Urinary bladder (tissue), 4 donors: Measurements from ENCODE around the gene PNKD. TPM values are rescaled to one million over a fixed set of nuclear protein-coding genes. Genes with fewer than 3 reads are reported as not detected.

ENCODE experiments used
- DNase-seq: peaks from one replicate; pipeline ENCODE4 v3.0.0-alpha.2; 2015; ENCODE audit errors: extremely low spot score
- H3K27ac ChIP-seq: one replicate; pipeline ENCODE4 v1.5.1; 2013; ENCODE audit warnings: low read depth, mild to moderate bottlenecking, moderate library complexity
- H3K36me3 ChIP-seq: one replicate; pipeline ENCODE4 v1.6.1; 2013; ENCODE audit warnings: mild to moderate bottlenecking, moderate library complexity; ENCODE audit not compliant: insufficient read depth
- H3K4me1 ChIP-seq: one replicate; pipeline ENCODE4 v1.6.1; 2013; ENCODE audit warnings: mild to moderate bottlenecking, moderate library complexity; ENCODE audit not compliant: insufficient read depth
- H3K4me3 ChIP-seq: one replicate; pipeline ENCODE4 v1.5.1; 2013; ENCODE audit warnings: low read depth, low read length
- WGBS: extraction: QIAGEN DNeasy Blood & Tissue Kit; methylation state at CpG from one replicate; pipeline ENCODE4 v1.1.7; 2013; 5-methylcytosine and 5-hydroxymethylcytosine counted together
- polyA plus RNA-seq: library from polyadenylated mRNA; stranded (reverse); fragments of 200-250 nt; gene quantifications from one replicate; pipeline ENCODE4 v1.2.3, GENCODE V29; 2013
- total RNA-seq: library from RNA; depleted of rRNA; stranded (reverse); fragments of >200 nt; gene quantifications from one replicate; pipeline ENCODE4 v1.2.3, GENCODE V29; 2014
- donor health status: healthy with polysubstance abuse.
- donor health status: healthy.

PNKD gene
- total and polyA plus RNA-seq, 2 donors: 24.6 to 92.7 TPM

GRCh38 chr2:218329027-218329825 lies 58.9 kb downstream of the PNKD start:
- no peaks in the 10 kb centered on the region for H3K4me1 ChIP-seq
- H3K36me3 ChIP-seq: no peaks in the 10 kb centered on the region
- WGBS: 86% methylated on average over 18 of the region's 18 CpGs
- no peak overlapping the region for H3K4me3 ChIP-seq
- no peak overlapping the region for H3K27ac ChIP-seq
- no peak for DNase-seq

DNA sequence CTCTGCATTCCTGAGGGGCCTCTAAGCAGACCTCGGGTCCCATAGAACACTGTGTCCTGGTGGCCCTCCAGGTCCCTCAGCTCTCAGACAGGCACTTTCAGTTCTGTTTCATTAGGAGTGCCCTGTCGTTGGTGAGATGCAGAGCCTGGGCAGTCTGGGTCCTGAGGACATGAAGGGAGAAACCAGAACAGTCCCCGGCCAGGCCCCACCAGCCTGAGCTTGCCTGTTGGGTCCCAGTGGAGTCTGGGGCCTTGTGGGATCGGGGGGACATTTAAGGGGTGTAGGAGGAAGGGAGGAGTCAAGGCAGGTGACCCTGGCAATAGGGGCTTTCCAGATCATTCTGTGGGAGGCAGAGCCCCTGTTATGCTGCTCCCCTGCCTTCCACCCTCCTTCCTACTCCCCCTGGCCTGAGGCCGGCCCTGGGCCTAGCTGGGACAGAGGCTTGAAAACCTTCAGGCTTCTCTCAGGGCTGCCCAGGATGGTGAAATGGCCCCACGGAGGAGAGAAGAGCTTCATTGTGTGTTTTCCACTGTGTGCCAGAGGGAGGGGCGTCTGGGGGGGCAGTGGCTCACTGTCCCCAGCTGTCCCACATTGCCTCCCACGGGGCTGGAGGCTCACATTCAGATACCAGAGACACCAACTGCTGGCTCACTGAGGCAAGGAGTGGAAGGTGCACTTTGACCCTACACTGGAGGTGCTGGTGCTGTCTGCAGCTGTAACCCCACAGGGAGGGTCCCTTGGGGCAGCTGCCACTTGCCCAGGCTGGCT lies 59.7 kb downstream of the PNKD start:
- Histone ChIP-seq H3K4me3 (no peak overlapping the region), H3K36me3 (no peaks in the 10 kb centered on the region), H3K27ac (no peak overlapping the region), H3K4me1 (no peaks in the 10 kb centered on the region)
- no peak for DNase-seq
- 72% methylated on average over 8 of the region's 8 CpGs for WGBS

- H3K4me3 ChIP-seq: no peak overlapping the region
- DNase-seq: no peak
- H3K36me3 ChIP-seq: no peaks in the 10 kb centered on the region
- no peak overlapping the region for H3K27ac ChIP-seq
- H3K4me1 ChIP-seq: no peaks in the 10 kb centered on the region
- 89% methylated on average over 8 of the region's 8 CpGs for WGBS
Measured at GRCh38 chr2:218331745-218332144, 61.4 kb downstream of the PNKD start.

DNA sequence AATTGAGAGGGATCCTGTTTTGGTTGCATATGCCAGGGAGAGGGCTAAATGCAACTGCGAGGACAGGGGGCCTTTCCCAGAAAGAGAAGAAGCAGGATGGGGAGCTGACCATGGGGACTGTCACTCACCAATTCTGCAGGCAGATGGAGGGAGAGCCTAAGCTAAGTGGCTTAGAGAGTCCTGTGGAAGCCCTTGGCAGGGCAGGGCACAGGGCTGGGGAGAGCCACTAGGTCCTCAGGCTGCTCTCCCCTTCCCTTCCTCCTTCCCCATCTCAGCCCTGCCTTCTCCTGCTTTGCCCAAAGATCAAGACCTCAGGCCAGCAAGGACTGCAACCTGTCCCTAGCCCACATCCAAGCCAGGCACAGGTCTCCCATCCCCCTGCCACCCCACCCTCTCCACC lies 62.0 kb downstream of the PNKD start:
- no peak overlapping the region for H3K27ac ChIP-seq
- H3K4me3 ChIP-seq: no peak overlapping the region
- no peaks in the 10 kb centered on the region for H3K36me3 ChIP-seq
- H3K4me1 ChIP-seq: no peaks in the 10 kb centered on the region
- 91% methylated on average over 1 of the region's 1 CpG for WGBS
- DNase-seq: no peak

GRCh38 chr2:218332920-218333645 lies 62.8 kb downstream of the PNKD start:
- DNase-seq: no peak
- Histone ChIP-seq H3K36me3 (no peaks in the 10 kb centered on the region), H3K4me1 (no peaks in the 10 kb centered on the region), H3K4me3 (no peak overlapping the region), H3K27ac (no peak overlapping the region)
- WGBS: 60% methylated on average over 16 of the region's 16 CpGs

- Histone ChIP-seq H3K4me1 (no peaks in the 10 kb centered on the region), H3K4me3 (no peak overlapping the region), H3K36me3 (no peaks in the 10 kb centered on the region), H3K27ac (no peak overlapping the region)
- no peak for DNase-seq
- WGBS: 98% methylated on average over 3 of the region's 3 CpGs
Measured at GRCh38 chr2:218334531-218334930, 64.2 kb downstream of the PNKD start.

DNA sequence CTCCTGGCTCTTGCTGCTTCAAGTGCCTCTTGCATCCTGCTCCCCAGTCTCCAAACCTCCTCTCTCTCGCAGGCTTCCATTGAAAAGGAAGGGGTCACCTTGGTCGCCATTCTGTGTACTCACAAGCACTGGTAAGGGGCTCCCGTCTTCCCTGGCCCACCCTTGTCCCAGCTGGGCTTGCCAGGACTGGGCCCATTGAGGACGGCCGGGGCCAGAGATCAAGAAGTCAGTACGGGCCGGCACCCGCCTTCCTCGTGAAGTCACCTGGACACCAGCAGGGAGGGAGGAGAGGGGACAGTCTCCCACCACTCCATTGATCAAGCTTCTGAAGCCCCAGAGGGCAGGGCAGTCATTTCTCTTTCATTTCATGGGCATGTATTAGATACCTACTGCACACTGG lies 70.3 kb downstream of the PNKD start:
- H3K4me3 ChIP-seq: no peak overlapping the region
- no peak for DNase-seq
- no peak overlapping the region for H3K27ac ChIP-seq
- no peaks in the 10 kb centered on the region for H3K36me3 ChIP-seq
- WGBS: 92% methylated on average over 9 of the region's 9 CpGs
- no peaks in the 10 kb centered on the region for H3K4me1 ChIP-seq

DNA sequence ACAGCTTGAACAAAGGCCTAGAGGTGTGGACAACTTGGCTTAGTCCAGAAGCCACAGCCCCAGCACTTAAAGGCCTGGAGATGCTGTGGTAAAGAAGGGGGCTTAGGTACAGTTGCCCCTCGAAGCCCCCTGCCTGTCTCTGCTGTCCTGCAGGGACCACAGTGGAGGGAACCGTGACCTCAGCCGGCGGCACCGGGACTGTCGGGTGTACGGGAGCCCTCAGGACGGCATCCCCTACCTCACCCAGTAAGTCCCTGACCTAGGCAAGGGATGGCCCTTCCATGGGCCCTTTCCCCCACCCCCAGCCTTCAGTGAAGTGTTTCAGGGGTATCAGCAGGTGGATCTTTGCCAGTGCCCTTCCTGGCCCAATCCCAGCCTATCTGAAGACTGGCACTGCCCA lies 71.1 kb downstream of the PNKD start:
- 93% methylated on average over 8 of the region's 8 CpGs for WGBS
- no peak overlapping the region for H3K4me3 ChIP-seq
- no peaks in the 10 kb centered on the region for H3K36me3 ChIP-seq
- no peak for DNase-seq
- no peaks in the 10 kb centered on the region for H3K4me1 ChIP-seq
- H3K27ac ChIP-seq: no peak overlapping the region

DNA sequence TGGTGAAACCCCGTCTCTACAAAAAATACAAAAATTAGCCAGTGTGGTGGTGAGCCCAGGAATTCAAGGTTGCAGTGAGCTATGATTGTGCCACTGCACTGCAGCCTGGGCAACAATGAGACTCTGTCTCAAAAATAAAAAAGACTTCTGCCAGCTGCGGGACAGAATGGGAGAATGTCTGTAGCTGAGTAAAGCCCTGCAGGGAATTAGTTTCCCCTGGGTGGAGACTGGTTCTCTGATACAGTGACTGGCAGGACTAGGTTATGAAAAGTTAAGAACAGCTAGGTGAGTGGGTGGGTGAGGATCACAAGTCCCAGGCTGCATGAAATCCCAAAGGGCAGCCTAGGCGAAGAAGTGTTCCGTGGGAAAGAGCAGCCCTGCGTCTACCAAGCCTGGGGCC lies 72.5 kb downstream of the PNKD start:
- DNase-seq: no peak
- WGBS: 95% methylated on average over 5 of the region's 5 CpGs
- Histone ChIP-seq H3K36me3 (no peaks in the 10 kb centered on the region), H3K4me1 (no peaks in the 10 kb centered on the region), H3K27ac (no peak overlapping the region), H3K4me3 (no peak overlapping the region)

DNA sequence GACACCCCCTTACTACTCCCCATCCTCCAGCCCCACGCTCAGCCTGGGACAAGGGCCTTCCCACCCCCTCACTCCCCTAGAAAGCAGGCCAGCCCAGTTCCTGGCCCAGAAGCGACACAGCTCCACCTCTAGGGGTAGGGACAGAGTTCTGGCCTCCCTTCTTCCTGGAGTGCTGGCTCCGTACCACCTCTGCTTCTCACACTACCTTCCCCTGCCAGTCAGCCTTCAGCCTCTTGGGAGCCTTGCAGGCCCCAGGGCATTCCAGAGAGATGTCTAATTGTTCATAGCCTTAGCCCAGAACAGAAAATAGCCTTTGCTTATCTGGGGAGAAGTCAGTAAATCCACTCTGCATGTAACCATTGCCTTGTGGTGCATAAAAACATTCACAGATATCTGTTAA lies 73.3 kb downstream of the PNKD start:
- DNase-seq: no peak
- Histone ChIP-seq H3K36me3 (no peaks in the 10 kb centered on the region), H3K4me1 (no peaks in the 10 kb centered on the region), H3K27ac (no peak overlapping the region), H3K4me3 (no peak overlapping the region)
- WGBS: 56% methylated on average over 3 of the region's 3 CpGs

DNA sequence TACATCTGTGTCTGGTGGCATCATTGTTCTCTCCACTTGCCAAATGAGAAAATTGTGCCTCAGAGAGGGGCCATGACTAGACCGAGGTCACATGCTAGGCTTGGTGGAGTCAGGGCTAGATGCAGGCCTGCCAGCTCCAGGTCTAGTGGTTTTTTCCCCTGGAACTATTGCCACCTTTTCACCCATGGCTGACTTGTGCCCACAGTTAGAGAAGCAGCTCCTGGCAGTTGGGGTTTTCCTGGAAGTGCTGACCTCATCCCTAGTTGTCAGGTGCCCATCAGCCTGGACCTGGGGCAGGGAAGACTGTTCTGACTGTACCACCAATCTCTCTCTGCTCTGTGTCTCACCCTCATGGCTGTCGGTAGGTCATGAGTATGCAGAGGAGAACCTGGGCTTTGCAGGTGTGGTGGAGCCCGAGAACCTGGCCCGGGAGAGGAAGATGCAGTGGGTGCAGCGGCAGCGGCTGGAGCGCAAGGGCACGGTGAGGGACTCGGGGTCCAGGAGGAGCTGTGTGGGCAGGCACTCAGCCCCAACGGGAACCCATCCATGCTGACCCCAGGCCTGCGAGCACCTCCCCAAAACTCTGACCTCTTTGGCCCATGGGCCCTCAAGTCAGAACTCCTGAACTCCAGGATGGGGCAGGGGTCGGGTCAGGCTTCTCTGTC lies 73.9 kb downstream of the PNKD start:
- no peak overlapping the region for H3K4me3 ChIP-seq
- 97% methylated on average over 12 of the region's 12 CpGs for WGBS
- DNase-seq: no peak
- H3K4me1 ChIP-seq: no peaks in the 10 kb centered on the region
- H3K27ac ChIP-seq: no peak overlapping the region
- H3K36me3 ChIP-seq: no peaks in the 10 kb centered on the region

- 93% methylated on average over 22 of the region's 22 CpGs for WGBS
Measured at GRCh38 chr2:218344755-218345417, 74.6 kb downstream of the PNKD start.

More at GRCh38 chr2:218344755-218345417, 74.6 kb downstream of the PNKD start:
- Histone ChIP-seq H3K36me3 (no peaks in the 10 kb centered on the region), H3K4me1 (no peaks in the 10 kb centered on the region), H3K27ac (no peak overlapping the region), H3K4me3 (no peak overlapping the region)
- no peak for DNase-seq
